Ishikawa (cell line): Measurements from ENCODE around the gene CLSTN2.

Experiments
- CEBPB ChIP-seq: IDR thresholded peaks from 2 replicates; pipeline ENCODE4 v1.6.1; 2012
- CREB1 ChIP-seq: IDR thresholded peaks from 2 replicates; pipeline ENCODE4 v1.6.1; 2012; ENCODE audit warnings: low read depth
- EGR1 ChIP-seq: IDR thresholded peaks from 2 replicates; pipeline ENCODE4 v1.6.1; 2012
- EP300 ChIP-seq: IDR thresholded peaks from 2 replicates; pipeline ENCODE4 v1.6.1; 2012; ENCODE audit warnings: borderline replicate concordance
- FOXM1 ChIP-seq: IDR thresholded peaks from 2 replicates; pipeline ENCODE4 v1.6.1; 2012; ENCODE audit warnings: low read depth, borderline replicate concordance
- MAX ChIP-seq: IDR thresholded peaks from 2 replicates; pipeline ENCODE4 v1.6.1; 2012
- NFIC ChIP-seq: IDR thresholded peaks from 2 replicates; pipeline ENCODE4 v1.6.1; 2012
- RAD21 ChIP-seq: IDR thresholded peaks from 2 replicates; pipeline ENCODE4 v1.6.1; 2012; ENCODE audit warnings: low read depth
- REST ChIP-seq: IDR thresholded peaks from 2 replicates; pipeline ENCODE4 v1.6.1; 2012; ENCODE audit warnings: low read depth, mild to moderate bottlenecking
- TAF1 ChIP-seq: IDR thresholded peaks from 2 replicates; pipeline ENCODE4 v1.6.1; 2012; ENCODE audit warnings: low read depth, mild to moderate bottlenecking
- TCF12 ChIP-seq: IDR thresholded peaks from 2 replicates; pipeline ENCODE4 v1.6.1; 2012; ENCODE audit warnings: low read depth
- TEAD4 ChIP-seq: IDR thresholded peaks from 2 replicates; pipeline ENCODE4 v1.6.1; 2012
- YY1 ChIP-seq: IDR thresholded peaks from 2 replicates; pipeline ENCODE4 v1.6.1; 2012; ENCODE audit warnings: low read depth
- ZBTB7A ChIP-seq: IDR thresholded peaks from 2 replicates; pipeline ENCODE4 v1.6.1; 2012; ENCODE audit warnings: low read depth
- TF ChIP-seq, protein P1 (sequence below): IDR thresholded peaks from 2 replicates; pipeline ENCODE4 v1.6.1; 2012

CLSTN2 gene

DNA sequence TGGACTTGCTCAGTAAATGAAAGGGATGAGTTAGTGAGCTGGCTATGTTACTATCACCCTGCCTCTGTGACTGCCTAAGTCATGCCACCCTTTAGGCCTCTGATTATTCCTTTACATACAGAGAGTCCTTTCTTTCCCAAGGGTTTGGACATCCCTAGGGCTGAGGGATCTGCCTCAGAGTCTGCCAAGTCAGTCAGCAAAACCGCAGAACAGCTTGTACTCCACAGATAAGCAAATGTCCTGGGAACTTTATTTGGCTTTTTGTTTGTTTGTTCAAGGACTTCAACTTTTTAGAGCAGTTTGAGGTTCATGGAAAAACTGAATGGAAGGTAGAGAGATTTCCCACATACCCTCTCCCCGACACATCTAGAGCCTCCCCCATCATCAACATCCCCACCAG is 660.3 kb downstream of the CLSTN2 start:
- no peak for TF ChIP-seq ZBTB7A
- no peak for TF ChIP-seq MAX
- no peak for TF ChIP-seq TCF12
- TF ChIP-seq TAF1 = no peak
- no peak for TF ChIP-seq CEBPB

GRCh38 chr3:140597364-140597763 is 662.4 kb downstream of the CLSTN2 start:
- TF ChIP-seq CREB1 (no peak), YY1 (no peak), EP300 (no peak), FOXM1 (no peak), MAX (no peak), EGR1 (no peak), TAF1 (no peak), TEAD4 (no peak)
- TF ChIP-seq, protein P1, sequence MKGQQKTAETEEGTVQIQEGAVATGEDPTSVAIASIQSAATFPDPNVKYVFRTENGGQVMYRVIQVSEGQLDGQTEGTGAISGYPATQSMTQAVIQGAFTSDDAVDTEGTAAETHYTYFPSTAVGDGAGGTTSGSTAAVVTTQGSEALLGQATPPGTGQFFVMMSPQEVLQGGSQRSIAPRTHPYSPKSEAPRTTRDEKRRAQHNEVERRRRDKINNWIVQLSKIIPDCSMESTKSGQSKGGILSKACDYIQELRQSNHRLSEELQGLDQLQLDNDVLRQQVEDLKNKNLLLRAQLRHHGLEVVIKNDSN = no peak

- TF ChIP-seq MAX (no peak), CEBPB (no peak), RAD21 (no peak), EGR1 (no peak), YY1 (no peak), CREB1 (no peak), TAF1 (no peak), FOXM1 (no peak), EP300 (no peak), TCF12 (no peak), TEAD4 (no peak), ZBTB7A (no peak), NFIC (no peak), REST (no peak)
- TF ChIP-seq, protein P1 = no peak
Measured at GRCh38 chr3:140597792-140598191, 662.8 kb downstream of the CLSTN2 start.

GRCh38 chr3:140599009-140599408 is 664.0 kb downstream of the CLSTN2 start:
- no peak for TF ChIP-seq YY1
- TF ChIP-seq, protein P1 = no peak

GRCh38 chr3:140599496-140599895 is 664.5 kb downstream of the CLSTN2 start:
- TF ChIP-seq REST (no peak), YY1 (no peak)
- TF ChIP-seq, protein P1 = no peak

DNA sequence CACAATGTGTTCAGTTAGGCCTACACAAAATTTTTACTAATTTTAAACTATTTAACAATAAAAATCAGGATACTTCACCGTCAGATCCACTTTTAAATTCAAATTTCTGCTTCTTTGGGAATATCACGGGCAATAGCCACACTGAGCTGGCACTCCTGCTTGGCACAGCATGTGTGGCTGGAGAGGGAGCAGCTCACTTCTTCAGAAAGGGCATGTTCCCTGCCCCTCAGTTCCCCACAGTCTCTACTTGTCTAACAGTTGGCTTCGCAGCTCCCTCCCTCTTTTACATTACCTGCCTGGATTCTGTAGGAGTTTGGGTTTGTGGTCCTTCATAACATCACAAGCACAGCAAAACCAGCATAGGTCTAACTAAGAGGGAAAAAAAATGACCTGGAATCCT is 666.9 kb downstream of the CLSTN2 start:
- TF ChIP-seq CEBPB (no peak), REST (no peak), CREB1 (no peak), TCF12 (no peak), RAD21 (no peak), FOXM1 (no peak), ZBTB7A (no peak), EGR1 (no peak), TEAD4 (no peak), EP300 (no peak)
- TF ChIP-seq, protein P1 = no peak
